HG02610 (cell line): ENCODE results near the gene PRR12.

Experiments
- ATAC-seq: cut with Tn5 transposase; IDR thresholded peaks from one replicate; pipeline ENCODE4 v1.9.1; 2021; ENCODE audit warnings: mild to moderate bottlenecking, moderate library complexity; ENCODE audit not compliant: unreplicated experiment

The PRR12 gene

GRCh38 chr19:49559928-49560327, 31.1 kb upstream of the PRR12 start:
- no peak for ATAC-seq

GRCh38 chr19:49560358-49560900, 30.6 kb upstream of the PRR12 start:
- ATAC-seq, result no peak

- no peak for ATAC-seq
Measured at GRCh38 chr19:49564616-49565045, 26.4 kb upstream of the PRR12 start.

GRCh38 chr19:49565261-49565660, 25.7 kb upstream of the PRR12 start:
- no peak for ATAC-seq

- ATAC-seq, result no peak
Measured at GRCh38 chr19:49566302-49566701, 24.7 kb upstream of the PRR12 start.

- ATAC-seq, result no peak
Measured at GRCh38 chr19:49567861-49568441, 23.0 kb upstream of the PRR12 start.

GRCh38 chr19:49570138-49570856, 20.7 kb upstream of the PRR12 start:
- ATAC-seq, result no peak

- no peak for ATAC-seq
Measured at GRCh38 chr19:49570997-49571676, 19.8 kb upstream of the PRR12 start.

- no peak for ATAC-seq
Measured at GRCh38 chr19:49573009-49573408, 18.0 kb upstream of the PRR12 start.

GRCh38 chr19:49573425-49573824, 17.6 kb upstream of the PRR12 start:
- ATAC-seq, result no peak

GRCh38 chr19:49574206-49574755, 16.7 kb upstream of the PRR12 start:
- no peak for ATAC-seq

GRCh38 chr19:49579193-49579592, 11.8 kb upstream of the PRR12 start:
- ATAC-seq, result no peak

- ATAC-seq, result no peak
Measured at GRCh38 chr19:49579947-49580263, 11.1 kb upstream of the PRR12 start.

GRCh38 chr19:49580264-49581006, 10.5 kb upstream of the PRR12 start, which contains the start of gene NOSIP:
Gene NOSIP (minus strand): TSS chr19:49580556. CDS start chr19:49560691, 19,865 bp downstream.
- ATAC-seq, result peak; percentile 85

GRCh38 chr19:49581007-49581508, 9.9 kb upstream of the PRR12 start, which contains the start of gene PRRG2:
Gene PRRG2 (plus strand): TSS chr19:49581316. CDS start chr19:49583220, 1,904 bp downstream.
- ATAC-seq, result no peak

- ATAC-seq, result no peak
Measured at GRCh38 chr19:49583239-49583638, 7.7 kb upstream of the PRR12 start.

GRCh38 chr19:49585023-49585422, 6.0 kb upstream of the PRR12 start:
- ATAC-seq, result no peak

- ATAC-seq, result no peak
Measured at GRCh38 chr19:49587227-49587626, 3.8 kb upstream of the PRR12 start.

GRCh38 chr19:49588365-49589122, 2.4 kb upstream of the PRR12 start:
- no peak for ATAC-seq

GRCh38 chr19:49589502-49589905, 1.5 kb upstream of the PRR12 start:
- no peak for ATAC-seq
